ENCODE measurements around the gene WDR4.

- TF ChIP-seq CTCF (IDR thresholded peaks at IDR 0.05) (no peak), NR3C1 (CRISPR knock-in tag; conservative IDR thresholded peaks at IDR 0.05; ENCODE audit: low read depth) (no peak), E2F4 (CRISPR knock-in tag; IDR thresholded peaks at IDR 0.05; ENCODE audit: borderline replicate concordance, low read depth) (no peak), JUN (CRISPR knock-in tag; IDR thresholded peaks at IDR 0.05) (no peak)
Observed at GRCh38 chr21:42847726-42848125, 31.6 kb downstream of the WDR4 start.
